Right lobe of liver (tissue), 4 donors: Measurements from ENCODE around the gene SPNS1.

Experiments
- POLR2A ChIP-seq: fragments of 450-650 bp; IDR thresholded peaks from one replicate; pipeline ENCODE4 v1.6.1; 2017; ENCODE audit warnings: antibody characterized with exemption, mild to moderate bottlenecking
- TF ChIP-seq, protein P1 (sequence below), 4 donors: fragments of 200-600 bp in 3 of 4; fragments of 450-650 bp in 1 of 4; IDR thresholded peaks; one replicate each; pipeline versions ENCODE4 v1.5.1 to v1.8.0; 2016 to 2022; ENCODE audit warnings: antibody characterized with exemption in 4 of 4, mild to moderate bottlenecking in 2 of 4
- donor health status: DM: no; HTN: no; CAD: no.
- donor health status: DM: no; HTN: no; CAD: no.
- donor health status: DM: no; HTN: yes; CAD: no.

DNA sequence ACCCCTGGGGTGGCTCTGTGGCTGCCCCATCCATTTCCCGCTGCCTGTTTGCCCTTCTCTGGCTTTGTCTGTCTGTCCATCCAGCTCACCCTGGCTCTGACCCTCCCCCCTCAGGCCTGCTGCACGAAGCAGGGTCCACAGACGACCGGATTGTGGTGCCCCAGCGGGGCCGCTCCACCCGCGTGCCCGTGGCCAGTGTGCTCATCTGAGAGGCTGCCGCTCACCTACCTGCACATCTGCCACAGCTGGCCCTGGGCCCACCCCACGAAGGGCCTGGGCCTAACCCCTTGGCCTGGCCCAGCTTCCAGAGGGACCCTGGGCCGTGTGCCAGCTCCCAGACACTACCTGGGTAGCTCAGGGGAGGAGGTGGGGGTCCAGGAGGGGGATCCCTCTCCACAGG, 9.5 kb downstream of the SPNS1 start:
- TF ChIP-seq, protein P1, sequence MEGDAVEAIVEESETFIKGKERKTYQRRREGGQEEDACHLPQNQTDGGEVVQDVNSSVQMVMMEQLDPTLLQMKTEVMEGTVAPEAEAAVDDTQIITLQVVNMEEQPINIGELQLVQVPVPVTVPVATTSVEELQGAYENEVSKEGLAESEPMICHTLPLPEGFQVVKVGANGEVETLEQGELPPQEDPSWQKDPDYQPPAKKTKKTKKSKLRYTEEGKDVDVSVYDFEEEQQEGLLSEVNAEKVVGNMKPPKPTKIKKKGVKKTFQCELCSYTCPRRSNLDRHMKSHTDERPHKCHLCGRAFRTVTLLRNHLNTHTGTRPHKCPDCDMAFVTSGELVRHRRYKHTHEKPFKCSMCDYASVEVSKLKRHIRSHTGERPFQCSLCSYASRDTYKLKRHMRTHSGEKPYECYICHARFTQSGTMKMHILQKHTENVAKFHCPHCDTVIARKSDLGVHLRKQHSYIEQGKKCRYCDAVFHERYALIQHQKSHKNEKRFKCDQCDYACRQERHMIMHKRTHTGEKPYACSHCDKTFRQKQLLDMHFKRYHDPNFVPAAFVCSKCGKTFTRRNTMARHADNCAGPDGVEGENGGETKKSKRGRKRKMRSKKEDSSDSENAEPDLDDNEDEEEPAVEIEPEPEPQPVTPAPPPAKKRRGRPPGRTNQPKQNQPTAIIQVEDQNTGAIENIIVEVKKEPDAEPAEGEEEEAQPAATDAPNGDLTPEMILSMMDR (IDR thresholded peaks at IDR 0.05) = no peak
- TF ChIP-seq POLR2A = no peak
